HG03175 (cell line): ENCODE measurements around the gene RAP1GAP2.
"Not testable (repeated sequence)": the region's sequence is repeated elsewhere in the genome, so short reads cannot be mapped to it uniquely, and the experiment has no call there.

ENCODE experiments used
- ATAC-seq: cut with Tn5 transposase; IDR thresholded peaks from one replicate; pipeline ENCODE4 v1.9.1; 2021; ENCODE audit warnings: mild to moderate bottlenecking, moderate library complexity; ENCODE audit not compliant: unreplicated experiment

RAP1GAP2 gene

DNA sequence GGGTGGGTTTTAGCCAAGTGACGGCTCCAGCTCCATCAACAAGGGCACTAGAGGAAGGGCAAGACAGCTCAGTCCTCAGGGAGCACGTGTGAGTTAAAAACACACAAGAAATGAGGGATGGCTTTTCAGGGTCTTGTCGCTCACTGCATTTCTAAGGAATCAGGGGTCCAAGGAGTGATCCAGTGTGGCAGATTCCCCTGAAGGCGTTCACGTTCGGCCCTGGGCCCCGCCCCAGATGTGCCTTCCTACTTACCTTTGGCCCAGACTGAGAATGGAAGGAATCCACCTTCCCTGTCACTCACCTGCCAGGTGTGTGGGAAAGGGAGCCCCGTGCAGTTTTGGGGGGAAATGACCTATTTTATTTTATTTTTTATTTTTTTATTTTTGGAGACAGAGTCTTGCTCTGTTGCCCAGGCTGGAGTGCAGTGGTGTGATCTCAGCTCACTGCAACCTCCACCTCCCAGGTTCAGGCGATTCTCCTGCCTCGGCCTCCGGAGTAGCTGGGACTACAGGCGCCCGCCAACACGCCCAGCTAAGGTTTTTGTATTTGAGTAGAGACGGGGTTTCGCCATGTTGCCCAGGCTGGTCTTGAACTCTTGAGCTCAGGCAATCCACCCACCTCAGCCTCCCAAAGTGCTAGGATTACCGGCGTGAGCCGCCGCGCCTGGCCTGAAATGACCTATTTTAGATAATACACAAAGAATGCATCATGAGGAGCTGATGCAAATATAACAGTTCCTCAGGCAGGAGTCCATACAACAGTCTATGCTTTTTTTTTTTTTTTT is 195.3 kb downstream of the RAP1GAP2 start:
- not testable (repeated sequence) for ATAC-seq

DNA sequence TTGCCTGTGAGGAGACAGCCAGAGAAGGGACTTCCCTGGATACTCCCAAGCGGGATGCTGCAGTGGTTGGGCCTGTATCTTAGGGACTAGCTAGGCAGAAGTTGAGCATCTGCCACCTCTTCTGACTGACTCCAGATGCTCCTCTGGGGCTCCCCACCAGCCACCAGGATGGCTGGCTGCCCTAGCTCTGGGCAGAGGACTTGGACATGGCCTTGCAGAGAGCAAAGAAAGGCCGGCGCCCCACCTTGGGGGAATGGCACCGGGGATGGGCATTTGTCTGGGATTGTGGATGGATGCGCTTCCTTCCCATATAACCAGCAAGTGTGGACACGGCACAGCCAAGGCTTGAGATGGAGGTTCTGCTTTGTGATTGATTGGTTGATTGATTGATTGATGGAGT is 198.2 kb downstream of the RAP1GAP2 start:
- no peak for ATAC-seq

- ATAC-seq = no peak
Observed at GRCh38 chr17:2995377-2995776, 199.1 kb downstream of the RAP1GAP2 start.

GRCh38 chr17:2995886-2996809 is 199.9 kb downstream of the RAP1GAP2 start:
- no peak for ATAC-seq

DNA sequence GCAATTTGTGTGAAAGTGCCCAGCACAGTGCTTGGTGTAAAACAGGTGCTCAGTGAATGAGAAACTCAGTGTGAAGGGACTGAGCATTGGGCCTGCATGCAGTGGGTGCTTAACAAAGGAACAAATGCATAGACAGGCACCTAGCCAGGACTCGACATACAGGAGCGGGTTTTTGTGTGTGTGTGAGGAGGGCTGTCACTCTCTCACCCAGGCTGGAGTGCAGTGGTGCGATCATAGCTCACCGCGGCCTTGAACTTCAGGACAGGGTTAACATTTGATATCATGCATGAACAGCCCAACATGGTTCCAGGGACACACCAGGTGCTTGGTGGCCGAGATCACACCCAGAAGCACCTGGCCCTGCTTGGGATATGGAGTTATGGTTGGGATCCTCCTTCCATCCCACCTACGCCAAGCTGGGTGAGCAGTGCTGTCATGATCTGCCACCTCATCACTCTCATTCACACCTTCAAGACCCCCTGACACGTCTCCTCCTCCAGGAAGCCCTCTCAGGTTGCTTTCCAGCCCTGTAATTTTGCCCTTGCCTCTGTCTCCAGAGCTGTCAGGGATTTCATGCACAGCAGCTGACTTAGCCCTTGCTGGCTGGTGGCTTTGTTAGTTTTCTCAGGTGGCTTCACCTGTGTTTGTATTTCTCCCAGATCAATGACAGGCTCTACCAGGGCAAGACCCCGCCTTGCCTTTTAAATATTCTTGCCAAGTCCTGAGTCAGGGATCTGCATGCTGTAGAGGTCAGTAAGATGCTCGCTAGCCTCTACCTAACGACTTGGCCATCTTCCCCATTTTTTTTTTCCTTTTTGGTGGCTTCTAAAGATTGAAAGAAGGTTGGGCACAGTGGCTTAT is 200.8 kb downstream of the RAP1GAP2 start:
- ATAC-seq = no peak

GRCh38 chr17:2998469-2998901 is 202.2 kb downstream of the RAP1GAP2 start:
- ATAC-seq = not testable (repeated sequence)

- ATAC-seq = peak; percentile 74
Observed at GRCh38 chr17:3002538-3003295, 206.5 kb downstream of the RAP1GAP2 start.

GRCh38 chr17:3003296-3004149 is 207.3 kb downstream of the RAP1GAP2 start:
- peak; percentile 19 for ATAC-seq

GRCh38 chr17:3004150-3004801 is 208.0 kb downstream of the RAP1GAP2 start:
- peak; percentile 29 for ATAC-seq

DNA sequence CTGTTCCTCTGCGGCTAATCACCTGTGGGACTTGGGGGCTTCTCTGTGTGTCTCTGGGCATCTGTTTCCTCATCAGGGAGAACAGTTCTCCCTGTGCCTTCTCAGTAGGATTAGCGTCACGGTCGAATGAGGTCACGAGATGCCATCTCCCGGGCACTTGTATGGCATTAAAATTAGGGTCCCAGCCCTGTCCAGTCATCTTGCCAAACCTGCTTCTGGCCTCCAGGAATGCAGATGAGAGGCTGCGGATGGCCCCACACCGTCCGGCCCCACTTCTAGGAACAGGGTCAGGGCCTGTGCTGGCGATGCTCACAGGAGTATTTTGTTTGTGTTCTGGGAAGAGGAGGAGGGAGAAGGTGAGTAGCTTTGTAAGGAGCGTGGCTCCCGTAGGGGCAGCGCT is 208.7 kb downstream of the RAP1GAP2 start:
- ATAC-seq = no peak

- no peak for ATAC-seq
Observed at GRCh38 chr17:3005696-3006095, 209.5 kb downstream of the RAP1GAP2 start.

DNA sequence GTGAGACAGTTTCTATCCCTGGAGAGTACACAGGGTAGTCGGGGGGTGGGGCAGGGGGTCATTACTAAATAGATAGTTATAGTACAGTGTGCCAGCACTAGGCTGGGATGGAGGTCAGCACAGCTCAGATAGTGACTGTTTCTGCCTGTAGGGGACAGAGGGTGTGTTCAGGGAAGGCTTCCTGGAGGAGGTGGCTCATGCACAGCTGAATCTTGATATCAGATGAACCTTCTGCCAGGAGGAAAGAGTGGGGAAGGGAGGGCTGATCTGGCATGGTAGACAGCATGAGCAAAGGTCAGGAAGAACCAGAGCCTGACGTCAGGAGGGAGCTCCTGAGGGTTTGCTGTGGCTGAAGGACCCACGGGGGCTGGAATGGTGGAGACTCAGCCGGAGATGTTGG is 210.6 kb downstream of the RAP1GAP2 start:
- ATAC-seq = no peak

DNA sequence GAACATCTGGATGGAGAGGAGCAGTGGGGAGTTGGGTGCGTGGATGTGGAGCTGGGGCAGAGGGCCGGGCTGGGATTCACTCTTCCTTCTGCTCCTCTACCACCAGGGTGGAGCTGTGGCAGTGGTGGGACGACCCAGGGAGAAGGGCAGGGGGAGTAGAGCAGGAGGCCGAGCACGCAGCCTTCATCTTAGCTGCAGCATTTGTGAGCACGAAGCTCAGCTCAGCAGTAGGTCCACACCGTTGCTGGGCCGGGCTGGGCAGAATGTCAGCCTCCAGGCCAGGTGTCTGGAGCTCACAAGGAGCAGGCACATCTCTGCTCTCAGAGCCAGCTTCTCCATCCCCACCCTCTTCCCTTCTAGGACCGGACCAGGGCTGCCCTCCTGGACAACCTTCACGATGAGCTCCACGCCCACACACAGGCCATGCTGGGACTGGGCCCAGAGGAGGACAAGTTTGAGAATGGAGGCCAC is 211.4 kb downstream of the RAP1GAP2 start:
- ATAC-seq = no peak

DNA sequence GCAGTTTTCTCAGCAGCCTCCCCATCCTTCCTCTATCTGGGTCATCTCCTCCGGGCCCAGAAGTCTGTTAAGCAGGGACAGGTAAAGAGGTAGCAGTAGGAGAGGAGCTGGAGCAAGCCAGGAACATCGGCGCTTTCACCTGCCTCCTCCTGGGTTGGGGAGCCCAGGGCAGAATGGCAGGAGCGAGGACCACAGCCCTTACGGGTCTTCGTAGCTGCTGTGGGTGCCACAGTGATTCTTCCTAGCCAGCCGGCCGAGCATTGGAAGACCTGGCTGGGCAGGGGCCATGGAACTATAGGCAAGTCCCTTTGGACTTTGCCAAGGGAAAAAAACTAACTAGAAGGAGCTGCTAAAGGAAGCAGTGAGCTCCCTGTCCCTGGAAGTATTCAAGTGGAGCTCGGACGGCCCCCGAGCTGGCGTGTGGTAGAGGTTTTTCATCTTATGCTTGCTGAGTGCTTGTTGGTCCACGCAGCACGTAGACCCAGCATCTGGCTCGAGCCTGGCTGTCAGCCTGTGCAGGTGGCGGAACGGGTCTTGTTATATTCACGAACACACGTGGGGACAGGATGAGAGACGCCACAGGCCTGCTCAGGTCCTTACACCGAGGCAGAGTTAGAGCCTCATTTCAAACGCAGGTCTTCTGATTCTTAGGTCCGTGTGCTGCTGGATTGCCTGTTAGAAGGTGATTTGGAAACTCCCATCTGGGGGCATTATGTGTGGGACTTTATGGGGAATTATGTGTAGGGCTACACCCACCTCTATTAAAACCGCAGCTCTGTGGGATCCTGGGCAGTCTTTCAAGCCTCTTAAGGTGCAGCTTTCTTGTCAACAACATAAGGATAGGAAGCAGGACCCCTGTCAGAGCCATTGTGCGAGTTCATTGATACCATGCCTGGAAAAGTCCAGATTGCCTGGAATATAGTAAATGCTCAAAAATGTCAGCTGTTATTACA is 212.4 kb downstream of the RAP1GAP2 start:
- no peak for ATAC-seq

- ATAC-seq = no peak
Observed at GRCh38 chr17:3009411-3009920, 213.2 kb downstream of the RAP1GAP2 start.

DNA sequence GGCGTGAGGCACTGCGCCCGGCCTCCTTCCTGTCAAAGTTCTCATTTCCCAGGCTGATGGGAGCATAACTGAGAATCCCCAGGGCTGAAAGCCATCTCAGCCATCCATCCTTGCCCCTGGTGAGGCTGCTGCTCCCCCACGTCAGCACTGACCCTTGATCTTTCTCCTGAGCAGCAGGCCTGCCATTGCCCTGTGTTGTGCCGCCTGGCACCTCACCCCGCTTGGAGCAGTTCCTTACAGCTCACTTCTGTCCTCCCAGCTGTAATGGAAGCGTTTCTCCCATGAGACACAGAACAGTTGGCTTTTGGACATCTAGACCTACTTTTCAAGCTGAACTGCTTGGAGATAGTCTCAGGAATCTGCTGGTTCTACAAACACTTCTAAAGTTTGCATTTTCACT is 215.7 kb downstream of the RAP1GAP2 start:
- no peak for ATAC-seq

DNA sequence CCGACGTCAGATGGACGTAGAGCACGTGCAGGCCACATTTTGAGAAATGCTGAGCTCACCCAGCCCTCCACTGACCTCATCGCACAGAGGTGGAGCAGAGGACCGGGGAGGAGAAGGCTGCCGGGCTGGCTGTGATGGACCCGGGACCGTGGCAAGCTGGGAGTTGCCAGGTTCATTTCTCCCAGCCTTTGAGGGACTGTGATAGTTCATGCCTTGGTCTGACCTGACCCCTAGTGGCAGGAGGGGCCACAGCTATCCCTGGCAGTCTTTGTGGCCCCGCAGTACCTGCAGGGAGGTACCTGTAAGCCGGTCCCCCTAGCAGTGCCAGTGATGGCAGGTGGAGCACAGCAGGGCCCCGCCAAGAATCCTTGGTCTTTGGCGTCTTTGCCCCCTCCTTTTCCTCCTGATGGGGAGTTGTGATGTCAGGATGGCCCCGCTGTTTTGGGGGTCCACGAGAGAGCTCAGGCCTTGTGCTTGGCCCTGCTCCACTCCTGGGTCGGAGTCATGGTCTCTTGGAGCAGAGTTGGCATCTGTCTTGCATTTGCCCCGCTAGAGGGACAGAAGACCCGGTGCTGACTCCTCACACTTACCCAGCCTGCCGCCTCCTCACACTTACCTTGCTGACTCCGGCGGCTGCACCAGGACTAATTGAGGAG is 216.8 kb downstream of the RAP1GAP2 start:
- no peak for ATAC-seq
